ENCODE measurements around the gene SCYL1.

DNA sequence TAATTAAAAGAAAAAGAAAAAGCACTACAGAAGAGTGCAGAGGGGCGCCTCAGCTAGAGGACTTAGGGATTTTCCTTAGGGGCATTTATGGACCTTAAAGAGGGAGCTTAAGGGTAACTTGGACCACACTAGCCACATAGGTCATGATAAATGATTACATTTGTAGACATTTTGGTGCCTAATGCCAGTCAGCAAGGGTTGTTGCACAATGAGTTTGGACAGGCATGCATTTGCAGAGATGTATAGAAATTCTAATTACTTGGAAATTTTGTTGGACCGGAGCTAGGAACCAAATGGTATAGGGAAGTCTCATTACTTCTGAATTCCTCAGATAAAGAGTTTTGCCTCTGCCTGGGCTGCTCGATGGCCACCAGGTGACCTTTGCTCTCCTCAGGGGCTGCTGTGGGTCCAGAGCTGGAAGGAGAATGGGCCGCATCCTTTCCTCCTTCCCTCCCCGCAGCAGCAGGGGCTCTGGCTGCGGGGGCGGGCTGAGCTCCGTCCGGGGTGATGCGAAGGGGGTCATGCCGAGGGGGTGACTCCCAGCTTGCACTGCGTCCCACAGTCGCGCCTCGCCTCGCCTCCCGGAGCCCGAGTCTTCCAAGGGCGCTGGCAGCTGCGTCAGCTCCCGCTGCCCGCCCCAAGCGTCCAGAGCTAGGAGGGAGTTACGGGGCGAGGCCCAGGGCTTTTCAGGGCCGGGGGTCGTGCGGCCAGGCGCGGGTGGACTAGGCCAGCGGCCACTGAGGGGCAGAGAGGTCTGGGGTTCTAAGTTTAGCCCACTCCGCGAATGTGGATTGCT, 46.3 kb upstream of the SCYL1 start:
- TF ChIP-seq, protein P1, sequence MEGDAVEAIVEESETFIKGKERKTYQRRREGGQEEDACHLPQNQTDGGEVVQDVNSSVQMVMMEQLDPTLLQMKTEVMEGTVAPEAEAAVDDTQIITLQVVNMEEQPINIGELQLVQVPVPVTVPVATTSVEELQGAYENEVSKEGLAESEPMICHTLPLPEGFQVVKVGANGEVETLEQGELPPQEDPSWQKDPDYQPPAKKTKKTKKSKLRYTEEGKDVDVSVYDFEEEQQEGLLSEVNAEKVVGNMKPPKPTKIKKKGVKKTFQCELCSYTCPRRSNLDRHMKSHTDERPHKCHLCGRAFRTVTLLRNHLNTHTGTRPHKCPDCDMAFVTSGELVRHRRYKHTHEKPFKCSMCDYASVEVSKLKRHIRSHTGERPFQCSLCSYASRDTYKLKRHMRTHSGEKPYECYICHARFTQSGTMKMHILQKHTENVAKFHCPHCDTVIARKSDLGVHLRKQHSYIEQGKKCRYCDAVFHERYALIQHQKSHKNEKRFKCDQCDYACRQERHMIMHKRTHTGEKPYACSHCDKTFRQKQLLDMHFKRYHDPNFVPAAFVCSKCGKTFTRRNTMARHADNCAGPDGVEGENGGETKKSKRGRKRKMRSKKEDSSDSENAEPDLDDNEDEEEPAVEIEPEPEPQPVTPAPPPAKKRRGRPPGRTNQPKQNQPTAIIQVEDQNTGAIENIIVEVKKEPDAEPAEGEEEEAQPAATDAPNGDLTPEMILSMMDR (IDR thresholded peaks at IDR 0.05; ENCODE audit: low read depth, low read length) = no peak
- TF ChIP-seq POLR2A (IDR thresholded peaks at IDR 0.05; ENCODE audit: extremely low read depth, insufficient read length) = no peak

Measured in NB4 (cell line).